ENCODE data around the gene NDUFS6.

DNA sequence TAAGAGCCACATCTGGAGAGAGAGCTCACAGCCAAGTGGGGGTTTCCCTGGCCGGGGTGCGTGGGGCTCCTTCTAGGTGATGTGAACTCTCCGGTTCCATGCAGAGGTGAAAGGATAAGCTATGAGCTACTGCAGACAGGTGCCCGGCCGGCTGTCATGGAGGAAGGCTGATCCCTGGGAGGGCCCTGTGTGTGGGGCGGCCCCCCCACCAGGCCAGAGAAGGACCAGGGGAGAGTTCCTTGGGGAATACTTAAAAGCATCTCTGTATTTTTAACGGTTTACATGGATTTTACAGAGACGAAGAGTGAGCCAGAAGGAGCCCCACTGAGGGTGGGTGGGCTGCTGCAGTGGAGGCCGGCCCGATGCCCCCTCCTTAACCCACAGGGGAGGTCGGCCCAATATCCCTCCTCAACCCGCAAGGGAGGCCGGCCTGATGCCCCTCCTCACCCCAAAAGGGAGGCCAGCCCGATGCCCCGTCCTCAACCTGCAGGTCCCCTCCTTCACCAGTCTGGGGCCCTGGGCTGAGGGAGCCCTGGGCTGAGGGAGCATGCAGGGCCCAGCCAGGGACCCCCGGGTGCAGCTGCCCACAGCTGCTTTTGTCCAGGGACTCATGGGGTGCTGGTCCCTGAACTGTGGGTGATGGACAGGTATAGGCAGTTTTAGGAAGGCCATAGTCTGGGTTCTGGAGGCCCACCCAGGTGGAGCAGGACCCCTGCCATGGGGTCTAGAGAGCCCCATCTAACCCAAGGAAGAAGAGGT lies 33.5 kb upstream of the NDUFS6 start:
- no peak for TF ChIP-seq POLR2A (IDR thresholded peaks at IDR 0.05; ENCODE audit: low read depth, low read length)
- no peak for TF ChIP-seq POLR2AphosphoS5 (IDR thresholded peaks at IDR 0.05; ENCODE audit: low read depth, low read length)
